ENCODE results near the gene SEC24D.

Gene SEC24D

DNA sequence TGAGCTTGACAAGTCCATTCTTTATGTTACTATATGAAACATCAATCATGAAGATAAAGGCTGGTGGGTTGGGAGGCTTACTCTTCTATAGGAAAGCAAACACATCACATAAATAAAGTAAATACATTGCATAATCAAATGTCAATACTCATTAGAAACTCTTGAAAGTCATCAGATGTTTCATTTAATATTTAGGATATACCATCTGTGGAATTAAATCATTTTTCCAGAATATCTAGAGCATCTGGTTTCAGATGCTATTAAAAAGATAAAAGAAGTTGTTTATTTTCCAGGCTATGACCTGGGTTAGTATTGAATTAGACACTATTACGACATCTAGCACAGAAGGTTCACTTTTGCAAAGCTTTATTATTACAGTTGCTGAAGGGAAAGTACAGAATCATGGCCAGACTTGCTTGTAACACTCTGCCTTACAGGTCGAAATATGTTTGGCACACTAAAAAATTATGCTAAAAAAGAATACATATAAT, 78.1 kb downstream of the SEC24D start:
- H3K4me3 ChIP-seq (ENCODE audit: low read depth in 1 of 5, low read length in 5 of 5), result no peak overlapping the region
- H3K27me3 ChIP-seq (ENCODE audit: control insufficient read depth in 5 of 5, insufficient read depth in 4 of 5, low read length in 5 of 5), result no peaks in the 10 kb centered on the region
- no peak overlapping the region for H3K27ac ChIP-seq (ENCODE audit: low read depth, low read length)
- H3K36me3 ChIP-seq (ENCODE audit: control insufficient read depth in 5 of 5, insufficient read depth in 5 of 5, low read length in 5 of 5), result peaks cover 0 to 24% (median 6%) of the 10 kb centered on the region in 5 donors
- H3K9ac ChIP-seq (ENCODE audit: low read length in 5 of 5), result no peak overlapping the region
- no peaks in the 10 kb centered on the region for H3K9me3 ChIP-seq (ENCODE audit: control insufficient read depth in 5 of 5, low read length in 5 of 5)
- peaks cover 0 to 15% (median 8%) of the 10 kb centered on the region in 5 donors for H3K4me1 ChIP-seq (ENCODE audit: control insufficient read depth in 5 of 5, insufficient read depth in 5 of 5, low read length in 5 of 5)

GRCh38 chr4:118756958-118757357, 79.0 kb downstream of the SEC24D start:
- H3K9ac ChIP-seq (ENCODE audit: low read length in 5 of 5), result no peak overlapping the region
- no peaks in the 10 kb centered on the region for H3K27me3 ChIP-seq (ENCODE audit: control insufficient read depth in 5 of 5, insufficient read depth in 4 of 5, low read length in 5 of 5)
- H3K36me3 ChIP-seq (ENCODE audit: control insufficient read depth in 5 of 5, insufficient read depth in 5 of 5, low read length in 5 of 5), result peaks cover 0 to 28% (median 8%) of the 10 kb centered on the region in 5 donors
- no peaks in the 10 kb centered on the region for H3K9me3 ChIP-seq (ENCODE audit: control insufficient read depth in 5 of 5, low read length in 5 of 5)
- no peak overlapping the region for H3K27ac ChIP-seq (ENCODE audit: low read depth, low read length)
- H3K4me1 ChIP-seq (ENCODE audit: control insufficient read depth in 5 of 5, insufficient read depth in 5 of 5, low read length in 5 of 5), result peaks cover 0 to 10% (median 5%) of the 10 kb centered on the region in 5 donors
- no peak overlapping the region for H3K4me3 ChIP-seq (ENCODE audit: low read depth in 1 of 5, low read length in 5 of 5)

GRCh38 chr4:118756429-118756828, 79.5 kb downstream of the SEC24D start:
- Histone ChIP-seq H3K27me3 (ENCODE audit: control insufficient read depth in 5 of 5, insufficient read depth in 4 of 5, low read length in 5 of 5) (no peaks in the 10 kb centered on the region), H3K4me1 (ENCODE audit: control insufficient read depth in 5 of 5, insufficient read depth in 5 of 5, low read length in 5 of 5) (peaks cover 0 to 7% (median 5%) of the 10 kb centered on the region in 5 donors), H3K9me3 (ENCODE audit: control insufficient read depth in 5 of 5, low read length in 5 of 5) (no peaks in the 10 kb centered on the region), H3K27ac (ENCODE audit: low read depth, low read length) (no peak overlapping the region), H3K36me3 (ENCODE audit: control insufficient read depth in 5 of 5, insufficient read depth in 5 of 5, low read length in 5 of 5) (peaks cover 4 to 32% (median 12%) of the 10 kb centered on the region in 5 donors), H3K9ac (ENCODE audit: low read length in 5 of 5) (no peak overlapping the region), H3K4me3 (ENCODE audit: low read depth in 1 of 5, low read length in 5 of 5) (no peak overlapping the region)

- Histone ChIP-seq H3K36me3 (ENCODE audit: control insufficient read depth in 5 of 5, insufficient read depth in 5 of 5, low read length in 5 of 5) (peaks cover 4 to 30% (median 15%) of the 10 kb centered on the region in 5 donors), H3K27ac (ENCODE audit: low read depth, low read length) (peak overlapping the region; percentile 20), H3K4me3 (ENCODE audit: low read depth in 1 of 5, low read length in 5 of 5) (no peak overlapping the region), H3K9me3 (ENCODE audit: control insufficient read depth in 5 of 5, low read length in 5 of 5) (no peaks in the 10 kb centered on the region), H3K4me1 (ENCODE audit: control insufficient read depth in 5 of 5, insufficient read depth in 5 of 5, low read length in 5 of 5) (peaks cover 0 to 5% (median 0%) of the 10 kb centered on the region in 5 donors), H3K27me3 (ENCODE audit: control insufficient read depth in 5 of 5, insufficient read depth in 4 of 5, low read length in 5 of 5) (no peaks in the 10 kb centered on the region), H3K9ac (ENCODE audit: low read length in 5 of 5) (no peak overlapping the region)
Measured at GRCh38 chr4:118755438-118756226, 80.3 kb downstream of the SEC24D start.

- peaks cover 0 to 5% (median 0%) of the 10 kb centered on the region in 5 donors for H3K4me1 ChIP-seq (ENCODE audit: control insufficient read depth in 5 of 5, insufficient read depth in 5 of 5, low read length in 5 of 5)
- H3K27me3 ChIP-seq (ENCODE audit: control insufficient read depth in 5 of 5, insufficient read depth in 4 of 5, low read length in 5 of 5), result no peaks in the 10 kb centered on the region
- H3K27ac ChIP-seq (ENCODE audit: low read depth, low read length), result peak overlapping the region; percentile 20
- H3K4me3 ChIP-seq (ENCODE audit: low read depth in 1 of 5, low read length in 5 of 5), result no peak overlapping the region
- H3K9me3 ChIP-seq (ENCODE audit: control insufficient read depth in 5 of 5, low read length in 5 of 5), result no peaks in the 10 kb centered on the region
- H3K9ac ChIP-seq (ENCODE audit: low read length in 5 of 5), result no peak overlapping the region
- peaks cover 8 to 36% (median 19%) of the 10 kb centered on the region in 5 donors for H3K36me3 ChIP-seq (ENCODE audit: control insufficient read depth in 5 of 5, insufficient read depth in 5 of 5, low read length in 5 of 5)
Measured at GRCh38 chr4:118754890-118755289, 81.0 kb downstream of the SEC24D start.

- H3K4me3 ChIP-seq (ENCODE audit: low read depth in 1 of 5, low read length in 5 of 5), result no peak overlapping the region
- no peaks in the 10 kb centered on the region for H3K9me3 ChIP-seq (ENCODE audit: control insufficient read depth in 5 of 5, low read length in 5 of 5)
- H3K27ac ChIP-seq (ENCODE audit: low read depth, low read length), result no peak overlapping the region
- no peaks in the 10 kb centered on the region for H3K27me3 ChIP-seq (ENCODE audit: control insufficient read depth in 5 of 5, insufficient read depth in 4 of 5, low read length in 5 of 5)
- H3K36me3 ChIP-seq (ENCODE audit: control insufficient read depth in 5 of 5, insufficient read depth in 5 of 5, low read length in 5 of 5), result peaks cover 8 to 43% (median 24%) of the 10 kb centered on the region in 5 donors
- peaks cover 0 to 5% (median 0%) of the 10 kb centered on the region in 5 donors for H3K4me1 ChIP-seq (ENCODE audit: control insufficient read depth in 5 of 5, insufficient read depth in 5 of 5, low read length in 5 of 5)
- no peak overlapping the region for H3K9ac ChIP-seq (ENCODE audit: low read length in 5 of 5)
Measured at GRCh38 chr4:118753685-118754084, 82.2 kb downstream of the SEC24D start.

- Histone ChIP-seq H3K36me3 (ENCODE audit: control insufficient read depth in 5 of 5, insufficient read depth in 5 of 5, low read length in 5 of 5) (peaks cover 8 to 44% (median 24%) of the 10 kb centered on the region in 5 donors), H3K27me3 (ENCODE audit: control insufficient read depth in 5 of 5, insufficient read depth in 4 of 5, low read length in 5 of 5) (no peaks in the 10 kb centered on the region), H3K9ac (ENCODE audit: low read length in 5 of 5) (no peak overlapping the region), H3K9me3 (ENCODE audit: control insufficient read depth in 5 of 5, low read length in 5 of 5) (no peaks in the 10 kb centered on the region), H3K4me3 (ENCODE audit: low read depth in 1 of 5, low read length in 5 of 5) (no peak overlapping the region), H3K27ac (ENCODE audit: low read depth, low read length) (no peak overlapping the region), H3K4me1 (ENCODE audit: control insufficient read depth in 5 of 5, insufficient read depth in 5 of 5, low read length in 5 of 5) (peaks cover 0 to 5% (median 0%) of the 10 kb centered on the region in 5 donors)
Measured at GRCh38 chr4:118753096-118753495, 82.8 kb downstream of the SEC24D start.

GRCh38 chr4:118752551-118752950, 83.4 kb downstream of the SEC24D start:
- Histone ChIP-seq H3K36me3 (ENCODE audit: control insufficient read depth in 5 of 5, insufficient read depth in 5 of 5, low read length in 5 of 5) (peaks cover 8 to 42% (median 24%) of the 10 kb centered on the region in 5 donors), H3K9ac (ENCODE audit: low read length in 5 of 5) (no peak overlapping the region), H3K27me3 (ENCODE audit: control insufficient read depth in 5 of 5, insufficient read depth in 4 of 5, low read length in 5 of 5) (no peaks in the 10 kb centered on the region), H3K9me3 (ENCODE audit: control insufficient read depth in 5 of 5, low read length in 5 of 5) (no peaks in the 10 kb centered on the region), H3K4me1 (ENCODE audit: control insufficient read depth in 5 of 5, insufficient read depth in 5 of 5, low read length in 5 of 5) (peaks cover 0 to 5% (median 0%) of the 10 kb centered on the region in 5 donors), H3K27ac (ENCODE audit: low read depth, low read length) (no peak overlapping the region), H3K4me3 (ENCODE audit: low read depth in 1 of 5, low read length in 5 of 5) (no peak overlapping the region)

DNA sequence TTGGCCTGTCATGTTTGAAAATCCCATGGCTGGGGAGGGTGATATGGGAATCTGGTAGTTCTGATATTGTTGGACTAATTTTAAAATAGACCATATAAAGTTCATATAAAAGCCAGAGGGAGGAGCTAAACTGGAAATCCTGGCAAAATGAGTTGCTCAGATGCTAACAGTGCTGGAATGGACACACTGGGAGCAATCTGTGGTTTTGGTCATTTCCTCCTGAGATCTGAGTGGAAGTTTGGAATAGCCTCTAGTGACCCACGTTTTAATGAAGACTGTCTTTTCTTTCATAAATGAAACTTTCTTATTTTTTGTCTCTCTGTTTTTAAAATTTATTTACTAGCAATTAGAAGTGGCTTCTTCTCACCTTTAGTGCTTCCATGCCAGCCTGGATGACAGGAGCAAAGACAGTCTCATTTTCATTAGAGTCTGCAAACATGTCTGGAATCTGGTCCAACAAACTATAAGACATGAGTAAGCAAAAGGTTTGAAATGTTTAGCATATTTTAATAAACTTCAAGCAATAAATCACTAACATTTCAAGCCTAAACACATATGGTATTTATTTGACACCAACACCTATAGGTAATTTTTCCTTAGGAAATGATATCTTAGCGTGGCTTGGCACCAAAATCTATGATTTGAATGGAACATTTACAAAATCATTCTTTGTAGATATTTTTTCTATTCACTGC, 84.2 kb downstream of the SEC24D start:
- Histone ChIP-seq H3K9me3 (ENCODE audit: control insufficient read depth in 5 of 5, low read length in 5 of 5) (no peaks in the 10 kb centered on the region), H3K36me3 (ENCODE audit: control insufficient read depth in 5 of 5, insufficient read depth in 5 of 5, low read length in 5 of 5) (peaks cover 8 to 38% (median 22%) of the 10 kb centered on the region in 5 donors), H3K4me3 (ENCODE audit: low read depth in 1 of 5, low read length in 5 of 5) (no peak overlapping the region), H3K9ac (ENCODE audit: low read length in 5 of 5) (no peak overlapping the region), H3K4me1 (ENCODE audit: control insufficient read depth in 5 of 5, insufficient read depth in 5 of 5, low read length in 5 of 5) (peaks cover 0 to 5% (median 0%) of the 10 kb centered on the region in 5 donors), H3K27me3 (ENCODE audit: control insufficient read depth in 5 of 5, insufficient read depth in 4 of 5, low read length in 5 of 5) (no peaks in the 10 kb centered on the region), H3K27ac (ENCODE audit: low read depth, low read length) (no peak overlapping the region)
